Stimulated activated CD8-positive, alpha-beta memory T cell treated with anti-CD3 and anti-CD28 coated beads, Interleukin-7, amount 100 ng/mL, for 4 hours (primary cell): ENCODE measurements around the gene FAM110D.
A peak's percentile ranks its signal among the peaks of the same experiment; 100 is the strongest.

Experiments
- DNase-seq, 2 donors: peaks; one replicate each; pipeline ENCODE4 v3.0.0-alpha.2; 2020; ENCODE audit warnings: low read depth in 2 of 2

FAM110D gene

GRCh38 chr1:26129778-26130177 is 29.1 kb upstream of the FAM110D start:
- no peak for DNase-seq

- DNase-seq = no peak
These were observed 28.2 kb upstream of the FAM110D start for GRCh38 chr1:26130695-26131094.

- DNase-seq = no peak
These were observed 26.6 kb upstream of the FAM110D start for GRCh38 chr1:26132128-26132833.

- DNase-seq = no peak
These were observed 26.1 kb upstream of the FAM110D start for GRCh38 chr1:26132834-26133167.

GRCh38 chr1:26134466-26134865 is 24.4 kb upstream of the FAM110D start:
- no peak for DNase-seq

GRCh38 chr1:26138974-26139558 is 19.8 kb upstream of the FAM110D start:
- no peak for DNase-seq

- DNase-seq = no peak
These were observed 16.7 kb upstream of the FAM110D start for GRCh38 chr1:26142159-26142558.

GRCh38 chr1:26145041-26145959 is 13.6 kb upstream of the FAM110D start:
- DNase-seq = peak; percentile 56 to 69

- no peak for DNase-seq
These were observed 13.0 kb upstream of the FAM110D start for GRCh38 chr1:26145960-26146294.

GRCh38 chr1:26148887-26149286 is 10.0 kb upstream of the FAM110D start:
- no peak for DNase-seq

- no peak for DNase-seq
These were observed 4.8 kb upstream of the FAM110D start for GRCh38 chr1:26153966-26154532.

- no peak for DNase-seq
These were observed 4.1 kb upstream of the FAM110D start for GRCh38 chr1:26154750-26155149.

GRCh38 chr1:26155370-26156284 is 3.3 kb upstream of the FAM110D start:
- DNase-seq = no peak

- no peak for DNase-seq
These were observed 2.4 kb upstream of the FAM110D start for GRCh38 chr1:26156285-26157038.

- DNase-seq = no peak
These were observed 490 bp upstream of the FAM110D start for GRCh38 chr1:26158271-26158907.

GRCh38 chr1:26159743-26160039 is 812 bp downstream of the FAM110D start:
- no peak for DNase-seq

GRCh38 chr1:26160527-26161414 is 1.9 kb downstream of the FAM110D start:
- DNase-seq = no peak

- peak in 1 of 2 donors; percentile 25 for DNase-seq
These were observed 2.7 kb downstream of the FAM110D start for GRCh38 chr1:26161415-26162219.
